ENCODE measurements around the gene SBNO2. TPM values are rescaled to one million over a fixed set of nuclear protein-coding genes. Genes with fewer than 3 reads are reported as not detected.
A peak's percentile ranks its signal among the peaks of the same experiment; 100 is the strongest.

Gene SBNO2
- total RNA-seq, 2 donors from 2014 or later: 14.7 to 17.7 TPM

GRCh38 chr19:1159864-1160595 is 14.0 kb downstream of the SBNO2 start:
- Histone ChIP-seq H3K36me3 (no peaks in the 10 kb centered on the region), H3K9me3 (no peaks in the 10 kb centered on the region), H3K4me3 (no peak overlapping the region), H3K27me3 (no peaks in the 10 kb centered on the region), H3K27ac (no peak overlapping the region), H3K4me1 (peaks cover 0 to 28% of the 10 kb centered on the region in 2 donors)
- DNase-seq (ENCODE audit: low spot score): no peak
- TF ChIP-seq CTCF (IDR thresholded peaks at IDR 0.05): no peak

- no peak for DNase-seq (ENCODE audit: low spot score)
- H3K27ac ChIP-seq: no peak overlapping the region
Observed at GRCh38 chr19:1158885-1159448, 15.1 kb downstream of the SBNO2 start.

GRCh38 chr19:1157931-1158884 is 15.9 kb downstream of the SBNO2 start:
- H3K27ac ChIP-seq: no peak overlapping the region
- H3K9me3 ChIP-seq: no peaks in the 10 kb centered on the region
- TF ChIP-seq CTCF (IDR thresholded peaks at IDR 0.05): no peak
- H3K4me3 ChIP-seq: no peak overlapping the region
- H3K4me1 ChIP-seq: peaks cover 0 to 35% of the 10 kb centered on the region in 2 donors
- H3K27me3 ChIP-seq: no peaks in the 10 kb centered on the region
- no peaks in the 10 kb centered on the region for H3K36me3 ChIP-seq
- no peak for DNase-seq (ENCODE audit: low spot score)

More at GRCh38 chr19:1158885-1159448, 15.1 kb downstream of the SBNO2 start:
- TF ChIP-seq CTCF (IDR thresholded peaks at IDR 0.05): no peak
- peaks cover 0 to 38% of the 10 kb centered on the region in 2 donors for H3K4me1 ChIP-seq
- no peaks in the 10 kb centered on the region for H3K9me3 ChIP-seq
- no peaks in the 10 kb centered on the region for H3K27me3 ChIP-seq
- H3K4me3 ChIP-seq: no peak overlapping the region
- H3K36me3 ChIP-seq: no peaks in the 10 kb centered on the region

GRCh38 chr19:1156830-1157615 is 17.0 kb downstream of the SBNO2 start:
- peaks cover 0 to 45% of the 10 kb centered on the region in 2 donors for H3K4me1 ChIP-seq
- no peak overlapping the region for H3K27ac ChIP-seq
- no peak for TF ChIP-seq CTCF (IDR thresholded peaks at IDR 0.05)
- no peak overlapping the region for H3K4me3 ChIP-seq
- no peaks in the 10 kb centered on the region for H3K9me3 ChIP-seq
- no peaks in the 10 kb centered on the region for H3K36me3 ChIP-seq
- DNase-seq (ENCODE audit: low spot score): no peak
- no peaks in the 10 kb centered on the region for H3K27me3 ChIP-seq

GRCh38 chr19:1156305-1156801 is 17.7 kb downstream of the SBNO2 start:
- Histone ChIP-seq H3K36me3 (no peaks in the 10 kb centered on the region), H3K4me3 (no peak overlapping the region), H3K4me1 (peaks cover 0 to 51% of the 10 kb centered on the region in 2 donors), H3K27me3 (no peaks in the 10 kb centered on the region), H3K9me3 (no peaks in the 10 kb centered on the region), H3K27ac (peak overlapping the region in 1 of 2 donors; percentile 89)
- DNase-seq (ENCODE audit: low spot score): peak; percentile 77
- TF ChIP-seq CTCF (IDR thresholded peaks at IDR 0.05): no peak
